Measurements from ENCODE around the gene F11R. TPM values are rescaled to one million over a fixed set of nuclear protein-coding genes. Genes with fewer than 3 reads are reported as not detected.

F11R gene
- total RNA-seq, 1 experiment from 2014 or later: 69.2 TPM

- no peaks in the 10 kb centered on the region for H3K9me2 ChIP-seq (replicated peaks; ENCODE audit: low read length)
- ChIA-PET CTCF (no interaction called here), POLR2A (ENCODE audit: unreplicated experiment) (no interaction called here)
- TF ChIP-seq, protein P1, sequence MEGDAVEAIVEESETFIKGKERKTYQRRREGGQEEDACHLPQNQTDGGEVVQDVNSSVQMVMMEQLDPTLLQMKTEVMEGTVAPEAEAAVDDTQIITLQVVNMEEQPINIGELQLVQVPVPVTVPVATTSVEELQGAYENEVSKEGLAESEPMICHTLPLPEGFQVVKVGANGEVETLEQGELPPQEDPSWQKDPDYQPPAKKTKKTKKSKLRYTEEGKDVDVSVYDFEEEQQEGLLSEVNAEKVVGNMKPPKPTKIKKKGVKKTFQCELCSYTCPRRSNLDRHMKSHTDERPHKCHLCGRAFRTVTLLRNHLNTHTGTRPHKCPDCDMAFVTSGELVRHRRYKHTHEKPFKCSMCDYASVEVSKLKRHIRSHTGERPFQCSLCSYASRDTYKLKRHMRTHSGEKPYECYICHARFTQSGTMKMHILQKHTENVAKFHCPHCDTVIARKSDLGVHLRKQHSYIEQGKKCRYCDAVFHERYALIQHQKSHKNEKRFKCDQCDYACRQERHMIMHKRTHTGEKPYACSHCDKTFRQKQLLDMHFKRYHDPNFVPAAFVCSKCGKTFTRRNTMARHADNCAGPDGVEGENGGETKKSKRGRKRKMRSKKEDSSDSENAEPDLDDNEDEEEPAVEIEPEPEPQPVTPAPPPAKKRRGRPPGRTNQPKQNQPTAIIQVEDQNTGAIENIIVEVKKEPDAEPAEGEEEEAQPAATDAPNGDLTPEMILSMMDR (conservative IDR thresholded peaks at IDR 0.05; ENCODE audit: low read depth, low read length): no peak
- TF ChIP-seq EZH2phosphoT487 (IDR thresholded peaks at IDR 0.05; ENCODE audit: borderline replicate concordance, low read length) (no peak), EZH2 (IDR thresholded peaks at IDR 0.05; ENCODE audit: low read length, unreplicated experiment) (no peak)
- H3F3A ChIP-seq (ENCODE audit: low read length, unreplicated experiment): no peaks in the 10 kb centered on the region
- no TSS peak for BruUV-seq (replicated peaks)
- no peaks in the 10 kb centered on the region for H3K9me3 ChIP-seq (ENCODE audit: low read length)
- no peak overlapping the region for H3K27ac ChIP-seq (ENCODE audit: low read length)
- ATAC-seq (no peak), DNase-seq (no peak)
- H3K27me3 ChIP-seq (ENCODE audit: low read length): no peaks in the 10 kb centered on the region
- H4K20me1 ChIP-seq (ENCODE audit: low read length): peaks cover 47% of the 10 kb centered on the region
- intact Hi-C loops (cut with micrococcal nuclease): no loop called here
- H3K4me2 ChIP-seq (ENCODE audit: low read length): no peak overlapping the region
- H3K4me1 ChIP-seq (ENCODE audit: insufficient read depth, low read length): peaks cover 17% of the 10 kb centered on the region
- H3K79me2 ChIP-seq (ENCODE audit: low read length): peaks cover 94% of the 10 kb centered on the region
- no peak overlapping the region for H2AFZ ChIP-seq (ENCODE audit: low read length)
- no peak overlapping the region for H3K9ac ChIP-seq (ENCODE audit: low read length)
- peaks cover 3% of the 10 kb centered on the region; the same call in 1 of the 2 replicates for H3K36me3 ChIP-seq (ENCODE audit: low read depth, low read length)
- no peak overlapping the region for H3K4me3 ChIP-seq (ENCODE audit: low read length)
Observed at GRCh38 chr1:161009602-161010211, 11.2 kb downstream of the F11R start.

GRCh38 chr1:161008869-161009510, 12.0 kb downstream of the F11R start:
- H3K36me3 ChIP-seq (ENCODE audit: low read depth, low read length): peaks cover 3% of the 10 kb centered on the region; the same call in 1 of the 2 replicates
- DNase-seq (no peak), ATAC-seq (no peak)
- no peaks in the 10 kb centered on the region for H3F3A ChIP-seq (ENCODE audit: low read length, unreplicated experiment)
- no peaks in the 10 kb centered on the region for H3K9me2 ChIP-seq (replicated peaks; ENCODE audit: low read length)
- no peak for TF ChIP-seq EZH2phosphoT487 (IDR thresholded peaks at IDR 0.05; ENCODE audit: borderline replicate concordance, low read length)
- TF ChIP-seq, protein P1 (conservative IDR thresholded peaks at IDR 0.05; ENCODE audit: low read depth, low read length): no peak
- TF ChIP-seq EZH2 (IDR thresholded peaks at IDR 0.05; ENCODE audit: low read length, unreplicated experiment): no peak
- peaks cover 41% of the 10 kb centered on the region for H4K20me1 ChIP-seq (ENCODE audit: low read length)
- no peaks in the 10 kb centered on the region for H3K27me3 ChIP-seq (ENCODE audit: low read length)
- H3K4me3 ChIP-seq (ENCODE audit: low read length): no peak overlapping the region
- H3K4me1 ChIP-seq (ENCODE audit: insufficient read depth, low read length): peaks cover 12% of the 10 kb centered on the region
- no peaks in the 10 kb centered on the region for H3K9me3 ChIP-seq (ENCODE audit: low read length)
- ChIA-PET POLR2A (ENCODE audit: unreplicated experiment) (no interaction called here), CTCF (no interaction called here)
- H3K27ac ChIP-seq (ENCODE audit: low read length): no peak overlapping the region
- H3K4me2 ChIP-seq (ENCODE audit: low read length): no peak overlapping the region
- intact Hi-C loops (cut with micrococcal nuclease): no loop called here
- no TSS peak for BruUV-seq (replicated peaks)
- H2AFZ ChIP-seq (ENCODE audit: low read length): no peak overlapping the region
- peaks cover 94% of the 10 kb centered on the region for H3K79me2 ChIP-seq (ENCODE audit: low read length)
- no peak overlapping the region for H3K9ac ChIP-seq (ENCODE audit: low read length)

DNA sequence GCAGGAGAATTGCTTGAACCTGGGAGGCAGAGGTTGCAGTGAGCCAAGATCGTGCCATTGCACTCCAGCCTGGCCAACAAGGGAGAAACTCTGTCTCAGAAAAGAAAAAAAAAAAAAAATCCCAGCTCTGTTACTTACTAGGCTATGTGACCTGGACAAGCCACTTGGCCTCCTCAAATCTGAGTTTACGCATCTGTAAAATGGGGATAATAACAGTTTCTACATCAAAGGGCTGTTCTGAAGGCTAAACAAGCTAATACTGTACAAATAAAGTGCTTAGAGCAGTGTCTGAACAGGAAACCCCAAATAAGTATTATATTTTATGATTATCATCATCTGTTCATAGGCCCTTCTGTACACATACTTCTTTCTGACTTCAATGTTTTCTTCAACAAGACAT, 13.6 kb downstream of the F11R start:
- no peak overlapping the region for H3K4me2 ChIP-seq (ENCODE audit: low read length)
- H3K9ac ChIP-seq (ENCODE audit: low read length): no peak overlapping the region
- H3F3A ChIP-seq (ENCODE audit: low read length, unreplicated experiment): no peaks in the 10 kb centered on the region
- peaks cover 30% of the 10 kb centered on the region for H4K20me1 ChIP-seq (ENCODE audit: low read length)
- no peaks in the 10 kb centered on the region for H3K9me3 ChIP-seq (ENCODE audit: low read length)
- DNase-seq (no peak), ATAC-seq (no peak)
- no peaks in the 10 kb centered on the region for H3K4me1 ChIP-seq (ENCODE audit: insufficient read depth, low read length)
- no peak overlapping the region for H2AFZ ChIP-seq (ENCODE audit: low read length)
- H3K36me3 ChIP-seq (ENCODE audit: low read depth, low read length): peaks cover 5% of the 10 kb centered on the region; the same call in 1 of the 2 replicates
- no peaks in the 10 kb centered on the region for H3K27me3 ChIP-seq (ENCODE audit: low read length)
- no peak overlapping the region for H3K27ac ChIP-seq (ENCODE audit: low read length)
- intact Hi-C loops (cut with micrococcal nuclease): no loop called here
- no peak overlapping the region for H3K4me3 ChIP-seq (ENCODE audit: low read length)
- CTCF ChIA-PET: interaction anchor here (0.7 kb wide), 1 partner anchor 10 kb away, joined by 4 read pairs; no protein-coding TSS in a partner anchor
- H3K79me2 ChIP-seq (ENCODE audit: low read length): peaks cover 85% of the 10 kb centered on the region
- BruUV-seq (replicated peaks): no TSS peak
- POLR2A ChIA-PET (ENCODE audit: unreplicated experiment): no interaction called here
- H3K9me2 ChIP-seq (replicated peaks; ENCODE audit: low read length): no peaks in the 10 kb centered on the region
- TF ChIP-seq, protein P1 (conservative IDR thresholded peaks at IDR 0.05; ENCODE audit: low read depth, low read length): no peak
- TF ChIP-seq EZH2 (IDR thresholded peaks at IDR 0.05; ENCODE audit: low read length, unreplicated experiment) (no peak), EZH2phosphoT487 (IDR thresholded peaks at IDR 0.05; ENCODE audit: borderline replicate concordance, low read length) (no peak)
